ENCODE data around the gene C5.

- TF ChIP-seq SMC3 (IDR thresholded peaks at IDR 0.05; ENCODE audit: low read depth, low read length) (peak; percentile 34; the same call in 1 of the 2 replicates), GABPA (IDR thresholded peaks at IDR 0.05; ENCODE audit: low read depth) (no peak)
Observed at GRCh38 chr9:120935383-120935857, 114.7 kb downstream of the C5 start.

Measured in SK-N-SH (cell line).